Right lobe of liver (tissue), 6 donors: ENCODE data around the gene C19orf67. TPM values are rescaled to one million over a fixed set of nuclear protein-coding genes. Genes with fewer than 3 reads are reported as not detected.

ENCODE experiments used
- ATAC-seq, 4 donors: fragments of 200-7000 bp; cut with Tn5 transposase; one replicate each; pipeline ENCODE4 v1.9.1; 2020; ENCODE audit warnings: mild to moderate bottlenecking in 4 of 4, moderate library complexity in 4 of 4
- DNase-seq, 3 donors: peaks; one replicate each; pipeline ENCODE4 v3.0.0-alpha.2; 2020
- H3K27ac ChIP-seq, 3 donors: fragments of 200-600 bp; one replicate each; pipeline ENCODE4 v1.8.0; 2022
- H3K27me3 ChIP-seq, 2 donors: fragments of 200-600 bp; one replicate each; pipeline ENCODE4 v1.8.0; 2022
- H3K36me3 ChIP-seq, 4 donors: fragments of 200-600 bp; sonication (generic) in 1 of 4; one replicate each; pipeline versions ENCODE4 v1.5.1 to v1.8.0; 2017 to 2022; ENCODE audit warnings: control low read depth in 1 of 4
- H3K4me1 ChIP-seq, 4 donors: fragments of 200-600 bp; sonication (generic) in 1 of 4; one replicate each; pipeline versions ENCODE4 v1.5.1 to v1.8.0; 2017 to 2022; ENCODE audit warnings: control low read depth in 1 of 4
- H3K4me3 ChIP-seq, 3 donors: fragments of 200-600 bp; one replicate each; pipeline ENCODE4 v1.8.0; 2022
- H3K9me3 ChIP-seq, 4 donors: fragments of 200-600 bp; sonication (generic) in 1 of 4; one replicate each; pipeline versions ENCODE4 v1.5.1 to v1.8.0; 2017 to 2022; ENCODE audit warnings: control low read depth in 1 of 4
- POLR2A ChIP-seq: fragments of 450-650 bp; IDR thresholded peaks from one replicate; pipeline ENCODE4 v1.6.1; 2017; ENCODE audit warnings: antibody characterized with exemption, mild to moderate bottlenecking
- WGBS: methylation state at CpG from one replicate; pipeline ENCODE4 v1.1.6; 2018; ENCODE audit warnings: low coverage, low lambda C conversion rate; ENCODE audit not compliant: insufficient coverage; ENCODE audit errors: missing lambda C conversion rate; 5-methylcytosine and 5-hydroxymethylcytosine counted together
- intact Hi-C, 2 donors: fragments of 100-400 bp; cut with DNase I; formaldehyde crosslinking; loops; one replicate each; pipeline versions ENCODE4 v1.11.2 to v1.14.1; 2022
- total RNA-seq, 6 experiments: library from RNA; depleted of rRNA in 2 of 6; stranded (reverse); fragments of >200 nt in 2 of 6; fragmentation: NEBNext Ultra II Directional in 3 of 6; extraction: Animal tissue kit (Norgen Biotek cat#: 25700) in 3 of 6; gene quantifications; one replicate each; pipeline versions ENCODE4 v1.1.0 to v1.2.4, GENCODE V29; 2016 to 2023
- TF ChIP-seq, protein P1 (sequence below), 4 donors: fragments of 200-600 bp in 3 of 4; fragments of 450-650 bp in 1 of 4; IDR thresholded peaks; one replicate each; pipeline versions ENCODE4 v1.5.1 to v1.8.0; 2016 to 2022; ENCODE audit warnings: antibody characterized with exemption in 4 of 4, mild to moderate bottlenecking in 2 of 4
- donor health status: DM: no; HTN: yes; CAD: no.
- donor health status: DM: no; HTN: no; CAD: no.
- donor health status: DM: no; HTN: no; CAD: no.
- donor health status: DM: no; HTN: yes; CAD: no.
- donor health status: DM: no; HTN: yes; CAD: no.

C19orf67 gene
- total RNA-seq, 6 experiments from 2014 or later, result 0.27 TPM; not detected in 5

DNA sequence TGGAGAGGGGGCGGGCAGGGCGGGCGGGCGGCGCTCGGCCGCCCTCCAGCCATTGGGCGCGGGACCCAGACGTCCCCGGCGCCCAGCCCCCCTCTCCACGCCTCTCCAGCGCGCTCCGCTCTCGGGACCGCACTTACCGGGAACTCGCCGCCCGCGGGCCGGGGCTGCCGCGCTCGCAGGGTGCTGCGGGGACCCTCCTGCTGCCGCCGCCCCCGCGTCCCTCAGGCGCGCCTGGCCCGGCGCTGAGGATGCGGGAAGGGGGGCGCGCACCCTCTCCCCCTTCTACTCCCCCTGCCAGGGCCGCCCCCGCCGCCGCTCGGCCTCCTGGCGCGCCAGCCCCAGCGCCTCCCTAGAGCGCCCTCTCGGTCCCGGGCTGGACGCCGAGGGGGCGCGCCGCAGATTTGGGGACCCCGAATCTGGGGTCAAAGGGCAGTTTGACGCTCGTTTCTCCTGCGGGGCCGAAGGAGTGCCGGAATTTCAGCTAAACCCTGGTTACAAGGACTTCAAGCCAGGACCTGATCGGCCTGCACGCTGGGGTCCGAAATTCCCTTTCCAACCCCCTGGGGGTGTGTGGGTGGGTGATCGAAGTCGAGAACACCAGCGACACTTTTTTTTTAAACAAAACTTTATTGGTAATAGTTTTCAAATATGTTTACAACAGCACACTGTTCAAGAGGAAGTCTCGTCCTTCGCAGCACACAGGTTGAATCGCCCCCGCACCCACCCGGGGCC, 5.7 kb upstream of the C19orf67 start:
- Histone ChIP-seq H3K27me3 (no peaks in the 10 kb centered on the region), H3K9me3 (peaks cover 0 to 4% (median 0%) of the 10 kb centered on the region in 4 donors), H3K4me1 (no peaks in the 10 kb centered on the region), H3K36me3 (peaks cover 0 to 7% (median under 1%) of the 10 kb centered on the region in 4 donors), H3K27ac (peak overlapping the region; percentile 79 to 94 (median 86)), H3K4me3 (peak overlapping the region; percentile 70 to 83 (median 75))
- intact Hi-C loops, result no loop called here
- DNase-seq (peak in 2 of 3 donors; percentile 87 to 88), ATAC-seq (peak; percentile 80 to 92 (median 84))
- TF ChIP-seq, protein P1, sequence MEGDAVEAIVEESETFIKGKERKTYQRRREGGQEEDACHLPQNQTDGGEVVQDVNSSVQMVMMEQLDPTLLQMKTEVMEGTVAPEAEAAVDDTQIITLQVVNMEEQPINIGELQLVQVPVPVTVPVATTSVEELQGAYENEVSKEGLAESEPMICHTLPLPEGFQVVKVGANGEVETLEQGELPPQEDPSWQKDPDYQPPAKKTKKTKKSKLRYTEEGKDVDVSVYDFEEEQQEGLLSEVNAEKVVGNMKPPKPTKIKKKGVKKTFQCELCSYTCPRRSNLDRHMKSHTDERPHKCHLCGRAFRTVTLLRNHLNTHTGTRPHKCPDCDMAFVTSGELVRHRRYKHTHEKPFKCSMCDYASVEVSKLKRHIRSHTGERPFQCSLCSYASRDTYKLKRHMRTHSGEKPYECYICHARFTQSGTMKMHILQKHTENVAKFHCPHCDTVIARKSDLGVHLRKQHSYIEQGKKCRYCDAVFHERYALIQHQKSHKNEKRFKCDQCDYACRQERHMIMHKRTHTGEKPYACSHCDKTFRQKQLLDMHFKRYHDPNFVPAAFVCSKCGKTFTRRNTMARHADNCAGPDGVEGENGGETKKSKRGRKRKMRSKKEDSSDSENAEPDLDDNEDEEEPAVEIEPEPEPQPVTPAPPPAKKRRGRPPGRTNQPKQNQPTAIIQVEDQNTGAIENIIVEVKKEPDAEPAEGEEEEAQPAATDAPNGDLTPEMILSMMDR (IDR thresholded peaks at IDR 0.05), result peak in 3 of 4 donors; percentile 12 to 31 (median 18)
- TF ChIP-seq POLR2A, result peak; percentile 96
- WGBS, result 0% methylated on average over 17 of the region's 72 CpGs

DNA sequence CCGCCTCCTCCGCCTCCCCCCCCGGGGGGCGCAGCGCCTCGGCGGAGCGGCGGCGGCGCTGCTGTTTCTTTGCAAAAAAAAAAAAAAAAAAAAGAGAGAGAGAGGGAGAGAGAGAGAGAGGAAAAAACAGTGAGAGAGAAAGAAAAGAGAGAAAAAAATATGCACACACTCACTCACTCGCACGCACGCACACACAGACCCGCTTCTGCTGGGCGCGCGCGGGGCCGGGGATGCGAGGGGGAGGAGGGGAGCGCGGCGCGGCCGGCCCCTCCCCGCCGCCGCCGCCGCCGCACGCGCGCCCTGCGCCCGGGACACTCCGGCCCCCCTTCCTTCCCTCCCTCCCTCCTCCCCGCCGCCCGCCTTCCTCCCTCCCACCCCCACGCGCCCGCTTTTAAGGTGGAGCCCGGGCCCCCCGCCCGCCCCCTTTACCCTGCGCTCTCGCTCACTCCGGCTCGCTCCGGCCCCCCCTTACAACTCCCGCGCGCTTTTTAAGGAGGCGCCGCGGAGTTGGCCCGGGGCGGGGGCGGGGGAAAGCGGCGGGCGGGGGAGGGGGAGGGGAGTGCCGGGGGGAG, 5.0 kb upstream of the C19orf67 start, which contains the start of gene SAMD1:
TSS of gene SAMD1 (minus strand) at position 243 of the 572 bp plus-strand sequence.
- no peak for TF ChIP-seq POLR2A
- TF ChIP-seq, protein P1 (IDR thresholded peaks at IDR 0.05), result no peak
- Histone ChIP-seq H3K27me3 (no peaks in the 10 kb centered on the region), H3K9me3 (peaks cover 0 to 4% (median 0%) of the 10 kb centered on the region in 4 donors), H3K27ac (peak within 1 kb of the TSS; percentile 79 to 94 (median 86)), H3K36me3 (peaks cover 0 to 5% (median under 1%) of the 10 kb centered on the region in 4 donors), H3K4me3 (peak within 1 kb of the TSS; percentile 70 to 83 (median 75)), H3K4me1 (peaks cover 0 to 3% (median 0%) of the 10 kb centered on the region in 4 donors)
- DNase-seq (peak; percentile 92 to 94 (median 92)), ATAC-seq (peak; percentile 63 to 75 (median 66))
- intact Hi-C loops, result no loop called here
- 0% methylated on average over 12 of the region's 65 CpGs for WGBS

DNA sequence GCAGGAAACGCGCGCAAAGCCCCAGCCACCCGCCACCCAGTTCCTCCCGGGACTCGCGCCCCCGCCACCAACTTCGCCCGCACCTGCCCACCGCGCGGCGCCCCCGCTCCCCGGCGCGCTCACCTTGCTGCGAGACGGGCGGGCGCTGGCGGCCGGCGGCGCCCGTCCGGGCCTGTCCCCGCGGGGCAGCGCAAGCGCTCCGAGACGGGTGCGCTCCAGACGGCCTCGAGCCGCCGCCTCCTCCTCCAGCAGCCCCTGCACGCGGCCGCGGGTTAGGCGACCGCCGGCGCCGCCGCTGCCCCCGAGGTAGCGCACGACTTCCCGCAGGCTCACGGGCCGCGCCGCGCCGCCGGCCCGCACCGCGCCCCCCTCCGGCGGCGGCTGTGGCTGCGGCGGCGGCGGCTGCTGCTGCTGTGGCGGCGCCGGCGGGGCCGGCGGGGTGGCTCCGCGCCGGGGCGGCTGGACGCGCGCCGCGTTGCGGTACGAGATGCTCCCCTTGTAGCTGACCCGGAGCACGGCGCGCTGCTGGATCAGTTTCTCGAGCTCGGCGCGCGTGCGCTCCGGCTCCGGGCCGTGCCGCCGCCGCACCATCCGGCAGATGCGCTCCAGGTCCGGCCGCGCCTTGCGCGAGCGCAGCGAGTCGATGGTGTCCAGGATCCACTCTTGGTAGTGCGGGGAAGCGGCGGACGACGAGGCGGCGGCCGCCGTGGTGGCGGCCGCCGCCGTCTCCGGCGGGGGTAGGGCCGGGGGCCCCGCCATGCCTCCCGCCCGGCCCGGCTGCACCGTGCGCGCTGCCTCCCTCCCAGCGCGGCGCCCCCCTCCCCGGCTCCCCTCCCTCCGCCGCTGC, 4.3 kb upstream of the C19orf67 start:
- Histone ChIP-seq H3K4me1 (peaks cover 0 to 10% (median 0%) of the 10 kb centered on the region in 4 donors), H3K36me3 (peaks cover 0 to 5% (median under 1%) of the 10 kb centered on the region in 4 donors), H3K27ac (peak overlapping the region in 1 of 3 donors; percentile 51), H3K9me3 (peaks cover 0 to 4% (median 0%) of the 10 kb centered on the region in 4 donors), H3K27me3 (no peaks in the 10 kb centered on the region), H3K4me3 (peak overlapping the region; percentile 34 to 83 (median 70))
- peak in 2 of 3 donors; percentile 58 to 73 for DNase-seq
- intact Hi-C loops, result loop anchor here in 1 of 2 donors (10.0 kb wide), 1 partner anchor 45 kb away; the partner anchor contains the start of gene ASF1B
- ATAC-seq, result peak in 2 of 4 donors; percentile 4 to 8
- 0% methylated on average over 5 of the region's 142 CpGs for WGBS
- TF ChIP-seq, protein P1 (IDR thresholded peaks at IDR 0.05), result peak in 1 of 4 donors; percentile 15
- TF ChIP-seq POLR2A, result no peak

- peaks cover 0 to 13% (median 0%) of the 10 kb centered on the region in 4 donors for H3K4me1 ChIP-seq
- H3K9me3 ChIP-seq, result peaks cover 0 to 4% (median 0%) of the 10 kb centered on the region in 4 donors
- peaks cover 0 to 5% (median under 1%) of the 10 kb centered on the region in 4 donors for H3K36me3 ChIP-seq
- H3K27ac ChIP-seq, result no peak overlapping the region
- DNase-seq, result no peak
- 23% methylated on average over 14 of the region's 16 CpGs for WGBS
- H3K4me3 ChIP-seq, result peak overlapping the region in 2 of 3 donors; percentile 18 to 83
- no peak for ATAC-seq
- intact Hi-C loops, result loop anchor here in 1 of 2 donors (10.0 kb wide), 1 partner anchor 45 kb away; the partner anchor contains the start of gene ASF1B
- no peaks in the 10 kb centered on the region for H3K27me3 ChIP-seq
- TF ChIP-seq, protein P1 (IDR thresholded peaks at IDR 0.05), result no peak
- TF ChIP-seq POLR2A, result no peak
Observed at GRCh38 chr19:14089412-14089661, 3.8 kb upstream of the C19orf67 start.
